Endothelial cell of umbilical vein (primary cell): ENCODE data around the gene IRF2BP1. TPM values are rescaled to one million over a fixed set of nuclear protein-coding genes. Genes with fewer than 3 reads are reported as not detected.

Experiments used
- BruUV-seq: library from RNA; stranded (reverse); fragments of 400-500 nt; replicated peaks from 2 replicates; lab custom pipeline; 2021; lab: Mats Ljungman, UMichigan
- CTCF ChIA-PET: fragments of 300-600, 350-600 bp; sonication (Branson Sonifier 250); formaldehyde crosslinking; loops from one replicate; lab custom pipeline; 2021; ENCODE audit warnings: antibody characterized with exemption, inconsistent platforms; lab: Charles Lee
- POLR2A ChIA-PET: fragments of 300-600, 350-600 bp; sonication (Branson Sonifier 250); formaldehyde crosslinking; loops from one replicate; lab custom pipeline; 2021; ENCODE audit warnings: antibody characterized with exemption, inconsistent platforms; lab: Charles Lee
- DNase-seq: peaks from one replicate; pipeline ENCODE4 v3.0.0-alpha.2; 2011; ENCODE audit warnings: low read depth, low spot score
- FAIRE-seq: peaks from 2 replicates; lab custom pipeline; 2011; peaks lifted over from hg19 to GRCh38; lab: Jason Lieb, UNC
- H2AFZ ChIP-seq: 2 replicates; pipeline ENCODE4 v1.6.0; 2012; ENCODE audit warnings: low read depth, low read length, control low read depth, inconsistent platforms
- H3K27ac ChIP-seq: 2 replicates; pipeline ENCODE4 v1.5.1; 2011; ENCODE audit warnings: low read depth, mild to moderate bottlenecking, control low read depth, low read length, moderate library complexity; ENCODE audit not compliant: insufficient read depth
- H3K27me3 ChIP-seq, 2 experiments: 2 replicates each; pipeline versions ENCODE4 v1.6.0 to v1.6.1; 2011; ENCODE audit warnings: low read length in 2 of 2, mixed read lengths in 1 of 2; ENCODE audit not compliant: control insufficient read depth in 2 of 2, insufficient read depth in 2 of 2
- H3K36me3 ChIP-seq, 2 experiments: 2 replicates in 1 of 2; 3 replicates in 1 of 2; pipeline ENCODE4 v1.5.1; 2011; ENCODE audit warnings: low read length in 2 of 2, mild to moderate bottlenecking in 1 of 2, moderate library complexity in 1 of 2; ENCODE audit not compliant: control insufficient read depth in 2 of 2, insufficient read depth in 2 of 2; ENCODE audit errors: extremely low read depth in 1 of 2
- H3K4me1 ChIP-seq: 3 replicates; pipeline ENCODE4 v1.5.1; 2011; ENCODE audit warnings: mild to moderate bottlenecking, low read length; ENCODE audit not compliant: control insufficient read depth, insufficient read depth; ENCODE audit errors: extremely low read depth
- H3K4me2 ChIP-seq: 2 replicates; pipeline ENCODE4 v1.6.1; 2011; ENCODE audit warnings: low read length, control low read depth, mixed read lengths; ENCODE audit not compliant: insufficient read depth
- H3K4me3 ChIP-seq, 3 experiments: fragments of 200-600 bp in 1 of 3; sonication (generic), shearing (Covaris generic) in 1 of 3; replicated peaks in 1 of 3; 2 replicates each; pipeline ENCODE4 v1.5.1; 2011 to 2016; ENCODE audit warnings: control low read depth in 3 of 3, low read length in 3 of 3, mild to moderate bottlenecking in 2 of 3, inconsistent platforms in 1 of 3, low read depth in 1 of 3, moderate library complexity in 1 of 3; ENCODE audit not compliant: insufficient read depth in 1 of 3
- H3K79me2 ChIP-seq: 2 replicates; pipeline ENCODE4 v1.6.0; 2012; ENCODE audit warnings: low read length, inconsistent platforms; ENCODE audit not compliant: control insufficient read depth, insufficient read depth
- H3K9ac ChIP-seq: replicated peaks from 2 replicates; pipeline ENCODE3; 2011; ENCODE audit warnings: low read length, control low read depth; ENCODE audit not compliant: insufficient read depth; ENCODE audit errors: extremely low read depth
- H3K9me1 ChIP-seq: replicated peaks from 3 replicates; pipeline ENCODE4 v1.6.0; 2011; ENCODE audit warnings: mild to moderate bottlenecking, low read length; ENCODE audit not compliant: control insufficient read depth, insufficient read depth; ENCODE audit errors: extremely low read depth
- H3K9me3 ChIP-seq: replicated peaks from 2 replicates; pipeline ENCODE4 v1.5.1; 2012; ENCODE audit warnings: low read length, inconsistent platforms; ENCODE audit not compliant: control insufficient read depth, insufficient read depth
- H4K20me1 ChIP-seq: replicated peaks from 2 replicates; pipeline ENCODE3; 2011; ENCODE audit warnings: mild to moderate bottlenecking, low read length; ENCODE audit not compliant: control insufficient read depth, insufficient read depth; ENCODE audit errors: extremely low read depth
- CTCF ChIP-seq, 2 donors: IDR thresholded peaks; 1 replicate in 1 of 2; 2 replicates in 1 of 2; pipeline ENCODE4 v1.5.1; 2011; ENCODE audit warnings: low read length in 2 of 2, mild to moderate bottlenecking in 2 of 2, moderate library complexity in 2 of 2, control low read depth in 1 of 2, inconsistent platforms in 1 of 2, low read depth in 1 of 2; ENCODE audit not compliant: insufficient read depth in 1 of 2; ENCODE audit errors: extremely low read depth in 1 of 2
- EZH2 ChIP-seq: IDR thresholded peaks from 2 replicates; pipeline ENCODE4 v1.6.1; 2012; ENCODE audit warnings: borderline replicate concordance, low read depth, mild to moderate bottlenecking, moderate library complexity, low read length, inconsistent platforms; ENCODE audit not compliant: severe bottlenecking
- FOS ChIP-seq: IDR thresholded peaks from 2 replicates; pipeline ENCODE4 v1.6.1; 2011; ENCODE audit warnings: mild to moderate bottlenecking, low read length, moderate library complexity, borderline replicate concordance; ENCODE audit not compliant: insufficient read depth
- GATA2 ChIP-seq: IDR thresholded peaks from 2 replicates; pipeline ENCODE4 v1.7.0; 2011; ENCODE audit warnings: low read depth, mild to moderate bottlenecking, moderate library complexity, mixed read lengths, low read length; ENCODE audit not compliant: insufficient read length, insufficient read depth
- JUN ChIP-seq: IDR thresholded peaks from 2 replicates; pipeline ENCODE4 v1.6.1; 2011; ENCODE audit warnings: borderline replicate concordance, low read depth; ENCODE audit not compliant: insufficient read length, insufficient read depth
- MAX ChIP-seq: IDR thresholded peaks from 2 replicates; pipeline ENCODE4 v1.6.1; 2011; ENCODE audit not compliant: insufficient read depth, insufficient read length
- MYC ChIP-seq: IDR thresholded peaks from one replicate; pipeline ENCODE4 v1.6.1; 2011; ENCODE audit warnings: mild to moderate bottlenecking, low read depth, low read length
- POLR2A ChIP-seq: IDR thresholded peaks from 2 replicates; pipeline ENCODE4 v1.6.1; 2012; ENCODE audit warnings: low read depth, mild to moderate bottlenecking, control low read depth, low read length
- POLR2AphosphoS5 ChIP-seq: IDR thresholded peaks from 2 replicates; pipeline ENCODE4 v1.6.1; 2012; ENCODE audit warnings: low read depth, mild to moderate bottlenecking, control low read depth, low read length, moderate library complexity; ENCODE audit not compliant: insufficient read depth
- dilution Hi-C: fragments of 300-500 bp; cut with MboI; formaldehyde crosslinking; loops from one replicate; pipeline ENCODE4 v1.15.0; 2019; ENCODE audit warnings: low sequenced_read_pairs; ENCODE audit not compliant: extremely low pct_ligation_motif_present
- intact Hi-C: fragments of 100-400 bp; cut with micrococcal nuclease; formaldehyde crosslinking; loops from one replicate; pipeline ENCODE4 v1.10.0; 2022
- polyA plus RNA-seq, 4 experiments: library from polyadenylated mRNA; depleted of rRNA in 3 of 4; stranded (reverse) in 3 of 4; unstranded in 1 of 4; fragments of >200 nt; gene quantifications; 2 replicates each; pipeline versions ENCODE4 v1.2.1 to v1.2.3, GENCODE V29; 2011 to 2012; ENCODE audit warnings: missing spikeins in 1 of 4
- total RNA-seq: library from RNA; stranded (reverse); gene quantifications from 2 replicates; pipeline ENCODE4 v1.2.3, GENCODE V29; 2021

Gene IRF2BP1
- total and polyA plus RNA-seq, 2 donors (not counting 3 experiments of a cell fraction or from before 2014, with no cell fraction given): 12.3 to 17.5 TPM

DNA sequence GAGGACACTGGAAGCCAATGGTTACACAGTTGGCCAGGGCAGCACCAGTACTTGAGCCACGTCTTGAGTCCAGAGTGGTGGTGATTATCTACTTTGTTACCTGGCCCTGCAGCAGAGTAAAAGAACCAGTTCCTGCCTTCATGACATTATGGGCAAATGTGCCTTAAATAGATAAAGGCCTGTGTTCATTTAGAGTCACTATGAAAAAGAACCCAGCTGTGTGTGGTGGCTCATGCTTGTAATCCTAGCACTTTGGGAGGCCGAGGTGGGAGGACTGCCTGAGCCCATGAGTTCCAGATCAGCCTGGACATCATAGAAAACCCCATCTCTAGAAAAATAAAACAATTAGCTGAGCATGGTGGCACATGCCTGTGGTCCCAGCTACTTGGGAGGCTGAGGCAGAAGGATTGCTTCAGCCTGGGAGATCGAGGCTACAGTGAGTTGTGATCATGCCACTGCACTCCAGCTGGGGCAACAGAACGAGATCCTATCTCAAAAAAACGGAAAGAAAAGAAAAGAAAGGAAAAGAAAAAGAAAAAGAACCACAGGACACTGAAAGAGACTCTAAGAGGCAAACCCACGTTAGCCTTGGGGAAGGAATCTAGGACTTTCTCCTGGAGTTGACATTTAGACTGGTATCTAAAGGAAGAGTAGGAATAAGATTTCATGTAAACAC lies 3.4 kb upstream of the IRF2BP1 start:
- Histone ChIP-seq H3K9me1 (no peaks in the 10 kb centered on the region), H3K27ac (no peak overlapping the region), H4K20me1 (no peaks in the 10 kb centered on the region), H2AFZ (no peak overlapping the region), H3K4me2 (no peak overlapping the region), H3K4me3 (no peak overlapping the region), H3K79me2 (peaks cover 3% of the 10 kb centered on the region), H3K27me3 (no peaks in the 10 kb centered on the region), H3K4me1 (peaks cover 8% of the 10 kb centered on the region), H3K9me3 (no peaks in the 10 kb centered on the region), H3K9ac (no peak overlapping the region), H3K36me3 (no peaks in the 10 kb centered on the region)
- BruUV-seq: no TSS peak
- intact Hi-C loops (no loop called here), dilution Hi-C loops (no loop called here)
- FAIRE-seq (no peak), DNase-seq (no peak)
- TF ChIP-seq MYC (no peak), CTCF (IDR thresholded peaks at IDR 0.05; ENCODE audit: extremely low read depth in 1 of 2, insufficient read depth in 1 of 2, low read depth in 1 of 2, low read length in 2 of 2) (no peak)
- ChIA-PET POLR2A (no interaction called here), CTCF (no interaction called here)

- ChIA-PET CTCF (interaction anchor here (1.2 to 3.3 kb wide), 2 partner anchors 24 to 70 kb away, joined by 10 to 21 read pairs; partner anchors contain the start of genes FOXA3 and SYMPK), POLR2A (interaction anchor here (0.8 to 1.4 kb wide), 2 partner anchors 23 to 69 kb away, joined by 3 to 4 read pairs; partner anchors contain the start of gene FOXA3)
- peaks cover 3% of the 10 kb centered on the region for H3K79me2 ChIP-seq
- peak overlapping the region; percentile 80 for H2AFZ ChIP-seq
- DNase-seq (no peak), FAIRE-seq (peak; percentile 4)
- no peak for TF ChIP-seq MAX
- no peak for TF ChIP-seq CTCF (IDR thresholded peaks at IDR 0.05; ENCODE audit: extremely low read depth in 1 of 2, insufficient read depth in 1 of 2, low read depth in 1 of 2, low read length in 2 of 2)
- no peak for TF ChIP-seq GATA2
- no peak for TF ChIP-seq EZH2
- TF ChIP-seq POLR2AphosphoS5: no peak
- no peak for TF ChIP-seq POLR2A
- TF ChIP-seq JUN: no peak
- no peak for TF ChIP-seq MYC
- TF ChIP-seq FOS: no peak
- peak overlapping the region; percentile 81 for H3K9ac ChIP-seq
- peak overlapping the region in 2 of 3 experiments; percentile 57 to 94 for H3K4me3 ChIP-seq
- H3K9me3 ChIP-seq: no peaks in the 10 kb centered on the region
- H3K36me3 ChIP-seq: no peaks in the 10 kb centered on the region
- BruUV-seq: TSS peak; percentile 92
- peak overlapping the region; percentile 80 for H3K27ac ChIP-seq
- intact Hi-C loops: loop anchor here (1.0 kb wide), 1 partner anchor 40 kb away; no protein-coding TSS in a partner anchor
- H4K20me1 ChIP-seq: no peaks in the 10 kb centered on the region
- peaks cover 10% of the 10 kb centered on the region for H3K4me1 ChIP-seq
- dilution Hi-C loops: no loop called here
- peak overlapping the region; percentile 74 for H3K4me2 ChIP-seq
- no peaks in the 10 kb centered on the region for H3K27me3 ChIP-seq
- H3K9me1 ChIP-seq: no peaks in the 10 kb centered on the region
These were observed 1.3 kb upstream of the IRF2BP1 start for GRCh38 chr19:45887200-45887710.
